HG03432 (cell line): ENCODE data around the gene CCS.
"Not testable (repeated sequence)": the region's sequence is repeated elsewhere in the genome, so short reads cannot be mapped to it uniquely, and the experiment has no call there.

Source experiments
- ATAC-seq: cut with Tn5 transposase; IDR thresholded peaks from one replicate; pipeline ENCODE4 v1.9.1; 2021; ENCODE audit warnings: mild to moderate bottlenecking, moderate library complexity; ENCODE audit not compliant: unreplicated experiment

Gene CCS

DNA sequence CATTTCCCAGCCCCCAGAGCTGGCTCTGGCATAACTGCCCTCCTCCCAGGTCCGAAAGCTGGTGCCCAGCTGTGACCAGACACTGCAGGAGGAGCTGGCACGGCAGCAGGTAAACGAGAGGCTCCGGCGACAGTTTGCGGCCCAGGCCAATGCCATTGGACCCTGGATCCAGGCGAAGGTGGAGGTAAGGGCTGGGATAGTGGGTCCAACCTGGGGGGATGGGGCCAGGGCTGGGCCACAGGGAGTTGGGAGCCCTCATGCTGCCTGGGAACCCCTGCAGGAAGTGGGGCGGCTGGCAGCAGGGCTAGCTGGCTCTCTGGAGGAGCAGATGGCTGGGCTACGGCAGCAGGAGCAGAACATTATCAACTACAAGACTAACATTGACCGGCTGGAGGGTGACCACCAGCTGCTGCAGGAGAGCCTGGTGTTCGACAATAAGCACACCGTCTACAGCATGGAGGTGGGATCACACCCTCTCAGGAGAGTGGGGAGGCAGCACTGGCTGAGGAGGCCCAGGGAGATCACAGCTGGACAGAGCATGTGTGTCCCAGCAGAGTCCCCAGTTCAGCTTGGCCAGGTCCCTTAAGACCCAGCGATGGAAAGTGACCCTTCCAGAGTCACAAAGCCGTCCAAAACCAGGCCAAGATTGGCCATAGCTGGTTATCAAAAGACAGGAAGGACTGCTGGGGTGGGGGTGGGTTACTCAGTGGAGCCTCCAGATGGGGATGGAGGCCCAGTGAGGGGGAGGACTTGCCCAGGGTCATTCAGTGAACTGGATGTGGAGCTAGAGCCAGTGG lies 31.6 kb upstream of the CCS start:
- no peak for ATAC-seq

DNA sequence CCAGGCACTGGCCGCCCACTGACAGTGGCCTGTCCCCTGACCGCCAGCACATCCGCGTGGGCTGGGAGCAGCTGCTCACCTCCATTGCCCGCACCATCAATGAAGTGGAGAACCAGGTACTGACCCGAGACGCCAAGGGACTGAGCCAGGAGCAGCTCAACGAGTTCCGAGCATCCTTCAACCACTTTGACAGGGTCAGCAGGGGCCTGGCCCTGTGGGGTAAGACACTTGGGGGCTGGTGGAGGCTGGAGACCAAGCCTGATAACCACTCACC lies 31.1 kb upstream of the CCS start:
- ATAC-seq = no peak

DNA sequence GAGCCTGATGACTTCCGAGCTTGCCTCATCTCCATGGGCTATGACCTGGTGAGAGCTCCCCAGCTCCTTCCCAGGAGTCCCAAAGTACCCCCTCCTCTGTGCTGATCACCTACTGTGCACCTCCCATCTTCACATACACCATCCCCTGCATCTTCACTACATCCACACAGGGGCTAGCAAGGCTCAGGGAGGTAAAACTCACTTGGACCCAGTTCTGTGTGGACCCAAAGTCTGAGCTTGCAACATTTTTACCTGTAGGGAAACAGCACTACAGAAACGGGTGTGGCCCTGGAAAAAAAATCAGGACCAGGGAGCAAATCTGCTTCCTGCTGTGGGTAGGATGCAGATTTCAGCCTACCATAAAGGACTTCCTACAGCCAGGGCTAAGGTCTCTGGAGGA lies 30.7 kb upstream of the CCS start:
- no peak for ATAC-seq

DNA sequence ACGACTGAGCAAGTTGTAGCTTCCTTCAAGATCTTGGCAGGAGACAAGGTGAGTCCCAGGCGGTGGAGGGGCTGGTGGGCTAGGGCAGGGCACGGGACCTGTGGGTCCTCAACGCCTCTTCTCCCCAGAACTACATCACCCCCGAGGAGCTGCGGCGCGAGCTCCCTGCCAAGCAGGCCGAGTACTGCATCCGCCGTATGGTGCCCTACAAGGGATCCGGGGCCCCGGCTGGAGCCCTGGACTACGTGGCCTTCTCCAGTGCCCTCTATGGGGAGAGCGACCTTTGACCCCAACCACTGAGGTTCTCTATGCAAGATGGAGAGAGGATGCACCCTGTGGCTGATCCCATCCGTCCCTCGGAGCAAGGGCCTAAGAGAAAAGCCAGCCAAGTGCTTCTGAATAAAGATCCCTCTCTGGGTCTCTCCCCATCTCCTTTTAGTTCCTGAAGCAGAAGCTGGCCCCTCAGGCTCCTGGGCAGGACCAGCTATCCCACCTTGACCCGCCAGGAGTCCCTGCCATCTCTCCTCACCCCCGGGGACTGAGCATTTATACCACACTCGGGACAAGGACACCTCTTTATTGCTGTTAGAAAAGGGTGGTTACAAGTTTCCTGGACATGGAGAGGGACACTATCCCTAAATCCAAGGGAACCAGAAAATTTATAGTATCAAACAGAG lies 29.9 kb upstream of the CCS start:
- no peak for ATAC-seq

DNA sequence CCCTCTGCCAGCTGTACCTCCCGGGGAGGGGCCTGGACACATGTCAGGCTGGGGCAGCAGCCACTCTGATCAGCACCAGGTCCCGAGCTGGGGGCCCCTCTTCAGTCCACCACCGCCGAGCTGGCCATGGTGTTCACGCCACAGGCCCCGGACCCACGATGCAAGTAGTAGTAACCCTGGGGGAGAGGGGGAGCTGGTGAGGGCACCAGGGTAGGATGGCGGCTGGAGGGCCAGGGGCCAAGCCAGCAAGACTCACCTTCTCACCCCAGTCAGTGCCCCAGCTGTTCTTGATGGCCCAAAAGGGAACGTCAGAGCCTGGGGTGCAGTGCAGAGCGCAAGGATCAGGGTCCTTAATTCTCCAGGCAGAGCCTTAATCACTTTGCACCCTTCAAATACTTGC lies 29.2 kb upstream of the CCS start:
- ATAC-seq = no peak

DNA sequence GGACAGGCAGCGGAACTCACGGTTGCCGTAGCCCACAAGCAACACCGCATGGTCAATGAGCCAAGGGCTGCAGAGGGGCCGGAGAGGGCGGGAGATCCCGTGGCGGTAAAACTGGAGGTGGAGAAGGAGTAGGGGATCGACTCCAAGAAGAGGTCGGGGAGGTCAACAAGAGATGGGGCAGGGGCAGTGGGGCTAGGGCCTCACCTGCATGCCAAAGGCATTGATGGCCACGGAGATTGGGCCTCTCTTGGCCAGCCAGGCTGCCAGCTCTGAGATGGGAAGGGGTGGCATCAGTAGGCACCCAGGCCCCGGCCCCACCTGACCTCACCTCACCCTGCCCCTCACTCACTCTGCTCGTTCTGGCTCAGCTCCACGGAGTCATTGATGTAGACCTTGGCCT lies 28.4 kb upstream of the CCS start:
- no peak for ATAC-seq

DNA sequence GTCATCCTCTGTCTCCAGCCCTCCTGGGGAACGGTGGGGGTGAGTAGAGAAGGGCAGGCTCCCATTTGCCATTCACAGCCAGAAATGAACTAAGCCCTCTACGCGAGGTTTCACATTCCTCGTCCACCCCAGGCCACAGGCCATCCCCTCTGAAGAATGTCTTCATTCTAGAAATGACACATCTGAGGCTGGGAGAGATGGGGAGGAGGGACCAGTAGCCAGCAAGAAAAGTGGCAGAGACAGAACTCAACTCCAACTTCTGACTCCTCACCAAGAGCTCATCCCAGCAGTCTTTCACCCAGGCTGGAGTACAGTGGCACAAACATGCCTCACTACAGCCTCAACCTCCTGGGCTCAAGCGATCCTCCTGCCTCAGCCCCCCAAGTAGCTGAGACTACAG lies 28.0 kb upstream of the CCS start:
- no peak for ATAC-seq

DNA sequence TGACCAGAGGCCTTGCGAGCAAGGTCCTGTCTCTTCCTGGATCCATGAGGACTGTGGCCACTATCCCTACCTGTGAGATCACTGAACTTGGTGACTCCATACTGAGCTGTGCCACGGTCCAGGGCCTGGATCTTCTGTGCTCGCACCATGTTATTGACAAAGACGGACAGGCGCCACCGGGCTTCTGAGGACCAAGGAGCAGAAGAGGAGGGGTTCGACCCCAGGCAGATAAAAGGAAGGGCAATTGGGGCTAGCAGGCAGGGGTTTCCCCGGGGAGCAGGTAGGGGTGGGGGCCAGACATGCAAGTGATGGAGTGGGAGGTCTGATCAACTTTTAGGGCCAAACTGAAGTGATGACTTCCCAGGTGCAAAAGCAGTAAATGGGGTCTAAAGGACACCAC lies 26.8 kb upstream of the CCS start:
- no peak for ATAC-seq

DNA sequence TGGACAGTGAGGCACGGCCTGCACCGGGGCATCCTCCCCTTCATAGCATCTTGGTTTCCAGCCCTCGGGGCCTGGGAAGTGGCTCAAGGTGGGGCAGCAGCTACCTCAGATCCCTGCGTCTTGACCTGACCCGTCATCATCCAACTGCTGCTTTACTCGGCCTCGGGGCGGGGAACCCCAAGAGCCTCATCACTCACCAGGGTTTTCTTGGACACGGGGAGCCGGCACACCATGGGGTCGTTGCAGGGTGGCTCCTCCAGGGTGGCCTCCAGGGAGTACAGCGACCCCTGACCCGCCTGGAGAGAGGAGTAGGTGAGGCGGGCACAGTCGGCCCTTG lies 25.2 kb upstream of the CCS start:
- no peak for ATAC-seq

DNA sequence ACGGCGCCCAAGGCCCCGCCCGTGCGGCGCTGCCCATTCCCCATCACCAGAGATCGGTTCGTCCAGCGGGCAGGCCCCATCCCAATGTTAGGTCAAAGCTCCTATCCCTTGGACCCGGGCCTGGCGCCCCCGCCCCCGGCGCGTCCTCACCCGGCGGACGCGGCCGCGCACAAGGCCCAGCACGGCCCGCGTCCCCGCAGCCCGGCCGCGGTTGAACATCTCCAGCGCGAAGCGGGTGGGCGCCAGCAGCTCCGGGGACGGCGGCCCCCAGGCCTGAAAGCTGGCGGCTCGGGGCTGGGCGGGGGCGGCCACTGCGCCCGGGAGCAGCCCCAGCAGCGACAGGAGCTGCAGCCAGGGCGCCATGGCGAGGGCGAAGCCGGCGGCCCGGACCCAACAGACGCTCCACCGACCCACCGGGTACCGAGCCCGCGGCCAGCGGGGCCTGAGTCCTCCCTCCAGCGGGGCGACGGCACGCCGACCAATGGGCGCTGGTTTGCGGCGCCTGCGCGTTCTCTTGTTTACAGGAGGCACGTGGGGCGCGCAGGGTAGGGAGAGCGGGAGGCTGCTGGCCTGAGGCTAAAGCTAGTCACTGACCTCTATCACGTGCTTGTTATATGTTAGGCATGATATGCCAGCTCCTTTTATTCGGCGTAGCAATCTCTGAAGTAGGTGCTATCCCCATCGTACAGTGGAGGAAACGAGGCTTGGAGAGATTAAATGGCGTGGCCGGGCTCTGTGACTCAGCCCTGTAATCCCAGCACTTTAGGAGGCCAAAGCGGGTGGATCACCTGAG lies 24.7 kb upstream of the CCS start, which contains the start of gene CTSF:
TSS of gene CTSF (minus strand) at position 483 of the 793 bp plus-strand sequence. CDS start at position 363, 120 bp downstream.
- no peak for ATAC-seq

DNA sequence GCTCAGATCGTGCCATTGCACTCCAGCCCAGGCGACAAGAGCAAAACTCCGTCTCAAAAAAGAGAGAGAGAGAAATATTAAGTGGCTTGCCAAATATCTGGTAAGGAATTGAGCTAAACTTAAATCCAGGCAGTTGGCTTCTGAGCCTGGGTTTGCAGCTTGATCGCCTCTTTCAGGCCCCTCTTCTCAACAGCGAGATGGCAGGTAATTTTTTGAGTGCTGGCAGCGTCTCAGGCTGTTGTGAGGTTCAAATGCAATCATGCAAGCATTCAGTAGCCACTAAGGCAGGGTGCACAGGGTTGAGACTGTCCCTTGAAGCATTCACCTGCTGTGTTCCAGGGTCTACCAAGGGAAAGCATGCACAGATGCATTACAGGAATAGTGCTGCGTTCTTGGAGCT lies 23.9 kb upstream of the CCS start:
- ATAC-seq = no peak

DNA sequence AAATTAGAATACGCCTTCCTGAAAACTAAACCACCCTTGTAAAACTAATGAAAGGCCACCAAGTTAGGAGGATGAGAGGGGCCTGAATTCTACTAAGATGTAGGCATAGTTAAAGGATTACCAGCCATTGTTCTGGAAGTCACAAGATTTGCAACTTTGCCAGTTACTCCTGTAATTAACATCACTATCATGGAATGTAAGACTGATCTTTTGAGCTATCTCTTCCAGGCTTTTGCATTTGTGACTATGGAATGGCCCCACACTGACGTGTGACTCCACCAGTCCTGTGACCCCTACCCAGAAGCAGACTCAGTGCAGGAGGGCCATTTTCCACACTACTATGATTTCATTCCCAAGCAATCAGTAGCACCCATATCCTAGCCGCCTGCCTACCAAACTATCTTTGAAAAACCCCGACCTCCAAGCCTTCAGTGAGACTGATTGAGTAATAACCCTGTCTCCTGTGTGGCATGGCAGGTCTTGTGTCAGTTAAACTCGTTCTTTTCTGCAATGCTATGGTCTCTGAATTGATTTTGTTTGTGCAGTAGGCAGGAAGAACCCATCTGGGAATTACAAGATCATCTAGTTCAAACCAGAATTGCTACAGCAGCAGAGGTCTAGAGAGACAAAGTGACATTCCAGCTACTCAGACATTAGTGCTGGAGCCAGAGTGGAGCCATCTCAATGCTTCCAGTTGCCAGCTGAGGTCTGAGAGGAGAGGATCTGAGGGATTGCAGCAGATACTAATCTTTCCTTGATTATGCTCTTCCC lies 22.7 kb upstream of the CCS start:
- no peak for ATAC-seq

DNA sequence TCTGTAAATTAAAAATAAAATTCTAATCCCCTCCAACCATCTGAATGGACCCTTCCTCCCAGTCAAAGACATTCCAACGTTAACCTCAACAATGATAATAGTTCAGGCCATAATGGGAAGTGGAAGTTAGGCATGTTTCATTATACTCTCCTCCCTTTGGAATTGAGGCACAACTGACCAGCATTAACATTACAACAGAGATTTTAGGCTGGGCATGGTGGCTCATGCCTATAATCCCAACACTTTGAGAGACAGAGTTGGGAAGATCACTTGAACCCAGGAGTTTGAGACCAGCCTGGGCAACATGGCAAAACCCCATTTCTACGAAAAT lies 22.2 kb upstream of the CCS start:
- ATAC-seq = no peak

DNA sequence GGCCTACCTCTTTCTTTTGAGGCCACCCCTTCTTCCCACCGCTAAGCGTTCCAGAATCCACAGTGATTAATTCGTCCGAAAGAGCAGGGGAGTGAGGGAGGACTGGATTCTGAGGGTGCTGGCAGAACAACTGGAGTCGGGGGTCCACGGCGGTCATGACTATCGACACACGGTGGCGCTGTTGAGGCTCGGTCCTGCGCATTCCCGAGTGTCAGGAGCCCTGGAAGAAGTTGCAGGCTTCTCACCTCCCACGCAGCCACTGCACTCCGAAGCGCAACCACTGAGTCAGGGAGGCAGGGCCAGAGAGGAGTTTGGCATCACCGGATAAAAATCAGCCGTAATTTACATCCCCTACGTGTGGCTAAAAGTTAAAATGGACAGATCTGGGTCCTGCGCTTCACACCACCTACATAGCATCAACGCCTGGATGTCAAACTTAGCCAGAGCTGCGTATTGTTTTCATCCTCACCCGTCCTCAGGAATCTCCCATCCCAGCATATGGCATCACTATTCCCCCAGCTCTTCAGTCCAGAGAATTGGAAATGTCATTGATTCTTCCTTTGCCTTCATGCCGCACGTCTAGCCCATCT lies 13.9 kb upstream of the CCS start:
- ATAC-seq = no peak

DNA sequence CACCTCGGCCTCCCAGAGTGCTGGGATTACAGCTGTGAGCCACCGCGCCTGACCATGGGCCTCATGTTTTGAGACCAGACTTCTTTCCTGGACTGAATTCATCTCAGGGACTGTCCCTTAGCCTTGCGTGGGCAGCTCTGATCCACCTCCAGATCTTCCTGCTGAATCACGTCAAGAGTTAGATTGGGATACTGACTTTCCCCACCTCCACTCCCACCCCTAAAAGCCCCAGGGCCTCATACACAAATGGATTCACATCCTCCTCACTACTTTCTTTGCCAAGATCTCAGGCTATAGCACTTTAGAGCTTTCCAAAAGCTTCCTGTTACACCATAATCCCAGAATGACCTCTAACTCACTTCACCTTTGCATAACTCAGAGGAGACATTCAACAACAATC lies 12.2 kb upstream of the CCS start:
- no peak for ATAC-seq

DNA sequence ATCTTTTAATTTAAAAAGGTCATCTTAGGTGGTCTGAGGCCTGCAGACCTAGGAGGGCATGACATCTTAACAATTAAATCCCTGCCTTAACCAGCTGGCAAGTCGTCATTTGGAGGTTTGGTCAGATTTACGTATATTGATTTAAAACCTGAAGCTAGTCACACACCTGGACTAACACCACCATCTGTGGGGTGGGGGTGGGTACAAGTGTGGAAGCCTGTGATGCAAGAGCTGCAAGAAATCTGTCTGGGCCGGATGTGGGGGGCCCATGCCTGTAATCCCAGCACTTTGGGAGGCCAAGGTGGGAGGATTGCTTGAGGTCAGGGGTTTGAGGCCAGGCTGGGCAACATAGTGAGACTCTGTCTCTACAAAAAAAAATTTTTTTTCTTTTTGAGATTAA lies 11.7 kb upstream of the CCS start:
- no peak for ATAC-seq

DNA sequence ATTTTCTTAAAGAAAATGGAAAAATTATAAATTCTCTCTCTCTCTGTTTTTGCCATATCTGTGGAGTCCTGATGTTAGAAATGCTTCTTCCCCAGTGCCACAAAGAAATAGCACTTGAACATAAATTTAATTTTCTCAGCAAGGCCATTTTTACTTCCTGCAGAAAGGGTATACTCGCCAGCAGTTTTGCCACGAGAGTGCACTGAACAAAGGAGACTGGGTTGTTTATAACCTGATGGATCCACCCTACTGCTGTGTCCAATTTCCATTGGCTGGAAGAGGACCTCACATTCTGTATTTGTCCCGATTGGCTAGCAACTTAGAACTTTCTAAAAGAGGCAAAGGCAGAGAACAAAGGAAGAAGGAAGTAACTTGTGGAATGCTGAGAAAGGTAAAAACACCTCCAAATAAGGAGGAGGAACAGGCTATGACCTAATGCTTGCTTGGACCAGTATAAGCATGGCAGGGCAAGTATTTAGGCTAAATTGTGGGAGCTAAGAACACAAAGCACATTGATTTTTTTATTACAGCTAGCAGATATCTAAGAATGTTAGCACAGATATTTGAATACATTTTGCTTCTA lies 10.3 kb upstream of the CCS start:
- ATAC-seq = not testable (repeated sequence)

DNA sequence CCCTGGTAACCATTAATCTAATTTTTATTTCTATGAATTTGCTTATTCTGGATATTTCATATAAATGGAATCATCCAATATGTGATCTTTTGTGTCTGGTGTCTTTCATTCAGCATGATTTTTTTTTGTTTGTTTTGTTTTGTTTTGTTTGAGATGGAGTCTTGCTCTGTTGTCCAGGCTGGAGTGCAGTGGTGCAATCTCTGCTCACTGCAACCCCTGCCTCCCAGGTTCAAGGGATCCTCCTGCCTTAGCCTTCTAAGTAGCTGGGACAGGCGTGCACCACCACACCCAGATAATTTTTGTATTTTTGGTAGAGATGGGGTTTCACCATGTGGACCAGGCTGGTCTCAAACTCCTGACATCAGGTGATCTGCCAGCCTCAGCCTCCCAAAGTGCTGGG lies 7.5 kb upstream of the CCS start:
- ATAC-seq = not testable (repeated sequence)

DNA sequence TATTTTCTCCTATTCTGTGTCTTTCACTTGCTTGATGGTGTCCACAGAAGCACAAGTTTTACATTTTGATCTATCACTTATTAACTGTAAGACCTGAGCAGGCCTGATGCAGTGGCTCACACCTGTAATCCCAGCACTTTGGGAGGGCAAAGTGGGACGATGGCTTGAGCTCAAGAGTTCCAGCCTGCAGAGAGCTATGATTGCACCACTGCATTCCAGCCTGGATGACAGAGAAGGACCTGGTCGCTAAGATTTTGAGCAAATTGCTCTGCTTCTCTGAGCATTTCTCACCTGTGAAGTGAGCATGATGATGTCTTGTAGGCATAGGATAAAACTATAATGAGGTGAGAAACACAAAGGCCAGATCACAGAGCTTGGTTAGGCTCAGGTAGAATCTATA lies 6.8 kb upstream of the CCS start:
- ATAC-seq = no peak

DNA sequence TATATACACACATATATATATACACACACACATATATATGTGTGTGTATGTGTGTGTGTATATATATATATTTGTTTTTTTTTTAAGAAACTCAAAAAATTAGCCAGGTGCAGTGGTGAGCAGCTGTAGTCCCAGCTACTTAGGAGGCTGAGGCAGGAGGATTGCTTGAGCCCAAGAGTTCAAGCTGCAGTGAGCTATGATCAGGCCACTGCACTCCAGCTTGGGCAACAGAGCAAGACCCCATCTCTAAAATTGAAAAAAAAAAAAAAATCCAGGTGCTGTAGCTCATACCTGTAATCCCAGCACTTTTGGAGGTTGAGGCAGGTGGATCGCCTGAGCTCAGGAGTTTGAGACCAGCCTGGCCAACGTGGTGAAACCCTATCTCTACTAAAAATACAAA lies 3.7 kb upstream of the CCS start:
- not testable (repeated sequence) for ATAC-seq
